CD14-positive monocyte (primary cell): ENCODE measurements around the gene HM13. TPM values are rescaled to one million over a fixed set of nuclear protein-coding genes. Genes with fewer than 3 reads are reported as not detected.

Source experiments
- DNase-seq, 3 donors: peaks; one replicate each; pipeline ENCODE4 v3.0.0-alpha.2; 2011 to 2022
- H2AFZ ChIP-seq: 2 replicates; pipeline ENCODE4 v1.6.0; 2012; ENCODE audit warnings: mild to moderate bottlenecking, low read depth, low read length, inconsistent platforms; ENCODE audit not compliant: insufficient read depth, poor library complexity, severe bottlenecking
- H3K27ac ChIP-seq, 2 donors: 1 replicate in 1 of 2; 2 replicates in 1 of 2; pipeline ENCODE4 v1.5.1; 2012 to 2013; ENCODE audit warnings: low read length in 2 of 2, control low read depth in 1 of 2, inconsistent platforms in 1 of 2, low read depth in 1 of 2, mild to moderate bottlenecking in 1 of 2
- H3K27me3 ChIP-seq, 2 donors: one replicate each; pipeline versions ENCODE4 v1.6.0 to v1.6.1; 2011 to 2013; ENCODE audit warnings: low read length in 2 of 2; ENCODE audit not compliant: control insufficient read depth in 2 of 2, insufficient read depth in 2 of 2
- H3K36me3 ChIP-seq, 2 donors: replicated peaks in 1 of 2; 1 replicate in 1 of 2; 2 replicates in 1 of 2; pipeline versions ENCODE4 v1.5.1 to v1.6.1; 2012 to 2013; ENCODE audit warnings: low read length in 2 of 2, control low read depth in 1 of 2, inconsistent platforms in 1 of 2, mild to moderate bottlenecking in 1 of 2; ENCODE audit not compliant: insufficient read depth in 2 of 2, control insufficient read depth in 1 of 2
- H3K4me1 ChIP-seq, 2 donors: 1 replicate in 1 of 2; 2 replicates in 1 of 2; pipeline versions ENCODE4 v1.5.1 to v1.6.1; 2012 to 2013; ENCODE audit warnings: low read length in 2 of 2, control low read depth in 1 of 2, inconsistent platforms in 1 of 2, mild to moderate bottlenecking in 1 of 2, moderate library complexity in 1 of 2; ENCODE audit not compliant: insufficient read depth in 2 of 2, control insufficient read depth in 1 of 2
- H3K4me2 ChIP-seq: replicated peaks from 2 replicates; pipeline ENCODE3; 2012; ENCODE audit warnings: low read length, moderate library complexity, mild to moderate bottlenecking; ENCODE audit not compliant: poor library complexity, severe bottlenecking; ENCODE audit errors: extremely low read depth
- H3K4me3 ChIP-seq, 3 experiments: fragments of 200-600 bp in 1 of 3; sonication (generic) in 1 of 3; replicated peaks in 1 of 3; 1 replicate in 2 of 3; 2 replicates in 1 of 3; pipeline ENCODE4 v1.5.1; 2011 to 2013; ENCODE audit warnings: low read length in 3 of 3, mild to moderate bottlenecking in 3 of 3, control low read depth in 2 of 3, low read depth in 2 of 3, inconsistent platforms in 1 of 3, moderate library complexity in 1 of 3
- H3K79me2 ChIP-seq: 2 replicates; pipeline ENCODE4 v1.6.0; 2012; ENCODE audit warnings: mild to moderate bottlenecking, control low read depth, inconsistent platforms, low read length, moderate library complexity; ENCODE audit not compliant: insufficient read depth
- H3K9ac ChIP-seq: 2 replicates; pipeline ENCODE4 v1.6.0; 2017; ENCODE audit warnings: low read length, mild to moderate bottlenecking; ENCODE audit not compliant: insufficient read depth, poor library complexity, severe bottlenecking
- H3K9me3 ChIP-seq, 2 donors: replicated peaks in 1 of 2; 1 replicate in 1 of 2; 2 replicates in 1 of 2; pipeline versions ENCODE4 v1.5.1 to v1.6.1; 2012 to 2013; ENCODE audit warnings: low read length in 2 of 2, control low read depth in 1 of 2; ENCODE audit not compliant: control insufficient read depth in 1 of 2, insufficient read depth in 1 of 2
- H4K20me1 ChIP-seq: 2 replicates; pipeline ENCODE4 v1.6.0; 2012; ENCODE audit warnings: mild to moderate bottlenecking, low read length, control low read depth, moderate library complexity; ENCODE audit not compliant: insufficient read depth
- H3K27ac Mint-ChIP-seq, 7 donors: one replicate each; pipeline ENCODE4 v1.8.0; 2020; ENCODE audit warnings: mild to moderate bottlenecking in 7 of 7, mixed read lengths in 7 of 7, moderate library complexity in 6 of 7, inconsistent platforms in 2 of 7
- H3K27me3 Mint-ChIP-seq, 3 donors: one replicate each; pipeline ENCODE4 v1.8.0; 2021 to 2022; ENCODE audit warnings: low read depth in 3 of 3, mild to moderate bottlenecking in 3 of 3, mixed read lengths in 3 of 3, moderate library complexity in 3 of 3, inconsistent platforms in 1 of 3
- H3K36me3 Mint-ChIP-seq, 2 donors: one replicate each; pipeline ENCODE4 v1.8.0; 2020; ENCODE audit warnings: mixed read lengths in 2 of 2, inconsistent platforms in 1 of 2, mild to moderate bottlenecking in 1 of 2
- H3K4me1 Mint-ChIP-seq: one replicate; pipeline ENCODE4 v1.8.0; 2020; ENCODE audit warnings: mild to moderate bottlenecking, mixed read lengths
- H3K4me3 Mint-ChIP-seq, 2 donors: one replicate each; pipeline ENCODE4 v1.8.0; 2020; ENCODE audit warnings: mild to moderate bottlenecking in 2 of 2, mixed read lengths in 2 of 2, moderate library complexity in 1 of 2
- H3K9me3 Mint-ChIP-seq, 7 donors: one replicate each; pipeline ENCODE4 v1.8.0; 2020 to 2022; ENCODE audit warnings: mixed read lengths in 7 of 7, mild to moderate bottlenecking in 6 of 7, moderate library complexity in 6 of 7, inconsistent platforms in 2 of 7
- CTCF ChIP-seq: fragments of 200-600 bp; IDR thresholded peaks from one replicate; pipeline ENCODE4 v1.8.0; 2022; ENCODE audit warnings: antibody characterized with exemption, mild to moderate bottlenecking
- WGBS: methylation state at CpG from one replicate; pipeline ENCODE4 v1.1.5; 2013; ENCODE audit warnings: missing lambda C conversion rate; ENCODE audit not compliant: insufficient coverage; 5-methylcytosine and 5-hydroxymethylcytosine counted together
- intact Hi-C, 2 donors: fragments of 100-400 bp; cut with micrococcal nuclease; formaldehyde crosslinking; loops; one replicate each; pipeline versions ENCODE4 v1.15.0 to v1.15.1; 2023
- polyA plus RNA-seq, 3 donors: library from polyadenylated mRNA; depleted of rRNA in 1 of 3; unstranded in 2 of 3; stranded (reverse) in 1 of 3; fragments of 300-500 nt in 2 of 3; fragments of >200 nt in 1 of 3; fragmentation: Illumina TruSeq in 2 of 3; gene quantifications; 1 replicate in 2 of 3; 2 replicates in 1 of 3; pipeline ENCODE4 v1.2.3, GENCODE V29; 2012 to 2021

HM13 gene
- polyA plus RNA-seq, 3 donors: 199 to 329 (median 320) TPM

- Histone ChIP-seq H3K27ac (peak overlapping the region; percentile 66 to 95), H3K4me2 (peak overlapping the region; percentile 87), H3K79me2 (peaks cover 66% of the 10 kb centered on the region), H3K9me3 (no peaks in the 10 kb centered on the region), H4K20me1 (peaks cover 47% of the 10 kb centered on the region), H3K9ac (peak overlapping the region; percentile 94), H3K36me3 (peaks cover 3 to 14% of the 10 kb centered on the region in 2 donors), H3K4me1 (peaks cover 55% of the 10 kb centered on the region in 2 donors), H2AFZ (peak overlapping the region; percentile 24), H3K27me3 (no peaks in the 10 kb centered on the region), H3K4me3 (peak overlapping the region; percentile 69 to 91 (median 85))
- Mint-ChIP-seq H3K4me3 (no peak overlapping the region), H3K27ac (no peak overlapping the region), H3K9me3 (no peaks in the 10 kb centered on the region), H3K36me3 (peaks cover 6 to 20% of the 10 kb centered on the region in 2 donors), H3K4me1 (peaks cover 23% of the 10 kb centered on the region), H3K27me3 (no peaks in the 10 kb centered on the region)
- intact Hi-C loops: no loop called here
- 0% methylated on average over 1 of the region's 3 CpGs for WGBS
- peak in 2 of 3 donors; percentile 26 to 40 for DNase-seq
- TF ChIP-seq CTCF: no peak
Measured at GRCh38 chr20:31515775-31516107, 1.5 kb downstream of the HM13 start.

DNA sequence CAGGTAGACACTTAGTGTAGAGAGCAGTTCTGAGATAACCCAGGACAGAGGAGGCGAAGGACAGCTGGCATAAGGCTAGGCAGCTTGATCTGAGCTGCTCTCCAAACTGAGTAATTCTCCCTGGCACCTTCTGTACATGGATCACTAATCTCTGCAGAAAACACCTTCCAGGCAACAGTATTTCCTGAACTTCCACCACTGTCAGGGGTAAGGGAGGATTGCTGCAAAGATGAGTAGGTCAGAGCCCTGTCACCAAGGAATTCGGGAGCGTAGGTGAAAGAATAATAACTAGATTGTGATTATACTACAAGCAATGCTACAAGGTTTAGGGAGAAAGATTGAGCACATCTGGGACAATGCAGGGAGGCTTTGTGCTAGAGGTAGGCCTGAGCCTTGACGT, 1.9 kb downstream of the HM13 start:
- H3K27ac Mint-ChIP-seq: no peak overlapping the region
- H3K27me3 Mint-ChIP-seq: no peaks in the 10 kb centered on the region
- no peak overlapping the region for H3K4me3 Mint-ChIP-seq
- H3K36me3 ChIP-seq: peaks cover 3 to 14% of the 10 kb centered on the region in 2 donors
- peaks cover 27% of the 10 kb centered on the region for H3K4me1 Mint-ChIP-seq
- no peak for DNase-seq
- peaks cover 59% of the 10 kb centered on the region in 2 donors for H3K4me1 ChIP-seq
- H3K9ac ChIP-seq: peak overlapping the region; percentile 94
- peaks cover 70% of the 10 kb centered on the region for H3K79me2 ChIP-seq
- H3K4me3 ChIP-seq: peak overlapping the region; percentile 69 to 91 (median 85)
- H3K9me3 ChIP-seq: no peaks in the 10 kb centered on the region
- H3K36me3 Mint-ChIP-seq: peaks cover 6 to 20% of the 10 kb centered on the region in 2 donors
- peak overlapping the region; percentile 66 to 95 for H3K27ac ChIP-seq
- intact Hi-C loops: no loop called here
- H3K4me2 ChIP-seq: peak overlapping the region; percentile 87
- no peak for TF ChIP-seq CTCF
- H2AFZ ChIP-seq: no peak overlapping the region
- WGBS: 100% methylated on average over 3 of the region's 4 CpGs
- H4K20me1 ChIP-seq: peaks cover 50% of the 10 kb centered on the region
- H3K27me3 ChIP-seq: no peaks in the 10 kb centered on the region
- H3K9me3 Mint-ChIP-seq: no peaks in the 10 kb centered on the region
